Ishikawa (cell line): ENCODE measurements around the gene TOX2.

Experiments
- CEBPB ChIP-seq: IDR thresholded peaks from 2 replicates; pipeline ENCODE4 v1.6.1; 2012
- CREB1 ChIP-seq: IDR thresholded peaks from 2 replicates; pipeline ENCODE4 v1.6.1; 2012; ENCODE audit warnings: low read depth
- EGR1 ChIP-seq: IDR thresholded peaks from 2 replicates; pipeline ENCODE4 v1.6.1; 2012
- EP300 ChIP-seq: IDR thresholded peaks from 2 replicates; pipeline ENCODE4 v1.6.1; 2012; ENCODE audit warnings: borderline replicate concordance
- FOXM1 ChIP-seq: IDR thresholded peaks from 2 replicates; pipeline ENCODE4 v1.6.1; 2012; ENCODE audit warnings: low read depth, borderline replicate concordance
- MAX ChIP-seq: IDR thresholded peaks from 2 replicates; pipeline ENCODE4 v1.6.1; 2012
- NFIC ChIP-seq: IDR thresholded peaks from 2 replicates; pipeline ENCODE4 v1.6.1; 2012
- RAD21 ChIP-seq: IDR thresholded peaks from 2 replicates; pipeline ENCODE4 v1.6.1; 2012; ENCODE audit warnings: low read depth
- REST ChIP-seq: IDR thresholded peaks from 2 replicates; pipeline ENCODE4 v1.6.1; 2012; ENCODE audit warnings: low read depth, mild to moderate bottlenecking
- TAF1 ChIP-seq: IDR thresholded peaks from 2 replicates; pipeline ENCODE4 v1.6.1; 2012; ENCODE audit warnings: low read depth, mild to moderate bottlenecking
- TCF12 ChIP-seq: IDR thresholded peaks from 2 replicates; pipeline ENCODE4 v1.6.1; 2012; ENCODE audit warnings: low read depth
- TEAD4 ChIP-seq: IDR thresholded peaks from 2 replicates; pipeline ENCODE4 v1.6.1; 2012
- USF1 ChIP-seq: IDR thresholded peaks from 2 replicates; pipeline ENCODE4 v1.6.1; 2012
- YY1 ChIP-seq: IDR thresholded peaks from 2 replicates; pipeline ENCODE4 v1.6.1; 2012; ENCODE audit warnings: low read depth
- ZBTB7A ChIP-seq: IDR thresholded peaks from 2 replicates; pipeline ENCODE4 v1.6.1; 2012; ENCODE audit warnings: low read depth

The TOX2 gene

GRCh38 chr20:43900496-43900895 is 14.2 kb upstream of the TOX2 start:
- TF ChIP-seq MAX (no peak), ZBTB7A (no peak), NFIC (no peak)

GRCh38 chr20:43901296-43901695 is 13.4 kb upstream of the TOX2 start:
- TF ChIP-seq REST (no peak), TCF12 (no peak), TAF1 (no peak), CEBPB (no peak)

GRCh38 chr20:43903953-43904826 is 10.5 kb upstream of the TOX2 start:
- TF ChIP-seq TAF1 (no peak), USF1 (no peak), EP300 (no peak), NFIC (no peak), RAD21 (no peak), TEAD4 (no peak), EGR1 (no peak), REST (no peak)

GRCh38 chr20:43904827-43905177 is 9.8 kb upstream of the TOX2 start:
- TF ChIP-seq FOXM1 (no peak), TAF1 (no peak), EP300 (no peak), TEAD4 (no peak), RAD21 (no peak), TCF12 (no peak), MAX (no peak), USF1 (no peak), YY1 (no peak), CREB1 (no peak), NFIC (no peak), REST (no peak)

- no peak for TF ChIP-seq EP300
Measured at GRCh38 chr20:43906505-43907034, 8.1 kb upstream of the TOX2 start.
